Measurements from ENCODE around the gene USPL1.
"Not testable (repeated sequence)": the region's sequence is repeated elsewhere in the genome, so short reads cannot be mapped to it uniquely, and the experiment has no call there.

GRCh38 chr13:30641173-30641572 lies 23.5 kb downstream of the USPL1 start:
- TF ChIP-seq EZH2 (IDR thresholded peaks at IDR 0.05; ENCODE audit: borderline replicate concordance, insufficient read depth, low read length, poor library complexity, severe bottlenecking); RAD21 (conservative IDR thresholded peaks at IDR 0.05); EP300 (conservative IDR thresholded peaks at IDR 0.05; ENCODE audit: poor library complexity, severe bottlenecking); CTCF (IDR thresholded peaks at IDR 0.05; ENCODE audit: poor library complexity, severe bottlenecking); MXI1 (conservative IDR thresholded peaks at IDR 0.05; ENCODE audit: poor library complexity, severe bottlenecking); POLR2AphosphoS5 (IDR thresholded peaks at IDR 0.05); REST (IDR thresholded peaks at IDR 0.05; ENCODE audit: borderline replicate concordance); TAF1 (IDR thresholded peaks at IDR 0.05; ENCODE audit: low read depth): not testable (repeated sequence)

Data from neural cell (in vitro differentiated cells).